HG03378 (cell line): Measurements from ENCODE around the gene TTC28.

ENCODE experiments used
- ATAC-seq: cut with Tn5 transposase; IDR thresholded peaks from one replicate; pipeline ENCODE4 v1.9.1; 2021; ENCODE audit warnings: mild to moderate bottlenecking, moderate library complexity; ENCODE audit not compliant: unreplicated experiment

Gene TTC28

DNA sequence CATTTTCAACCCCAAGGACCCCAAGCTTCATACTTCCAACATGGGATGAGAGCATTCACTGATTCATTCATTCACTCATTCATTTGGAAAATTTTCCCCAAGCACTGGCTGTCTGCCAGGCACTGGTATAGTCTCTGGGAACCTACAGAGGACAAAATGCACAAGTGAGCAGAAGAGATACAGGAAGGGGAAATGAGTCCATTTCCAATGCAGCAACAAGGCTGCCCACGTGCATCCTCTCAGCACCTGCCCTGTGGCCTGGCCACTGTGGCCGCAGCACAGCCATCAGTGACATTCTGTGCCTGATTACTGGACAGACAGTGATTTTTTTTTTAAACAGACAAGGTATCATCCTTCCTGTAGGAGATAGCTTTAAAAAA lies 664.6 kb downstream of the TTC28 start:
- no peak for ATAC-seq

DNA sequence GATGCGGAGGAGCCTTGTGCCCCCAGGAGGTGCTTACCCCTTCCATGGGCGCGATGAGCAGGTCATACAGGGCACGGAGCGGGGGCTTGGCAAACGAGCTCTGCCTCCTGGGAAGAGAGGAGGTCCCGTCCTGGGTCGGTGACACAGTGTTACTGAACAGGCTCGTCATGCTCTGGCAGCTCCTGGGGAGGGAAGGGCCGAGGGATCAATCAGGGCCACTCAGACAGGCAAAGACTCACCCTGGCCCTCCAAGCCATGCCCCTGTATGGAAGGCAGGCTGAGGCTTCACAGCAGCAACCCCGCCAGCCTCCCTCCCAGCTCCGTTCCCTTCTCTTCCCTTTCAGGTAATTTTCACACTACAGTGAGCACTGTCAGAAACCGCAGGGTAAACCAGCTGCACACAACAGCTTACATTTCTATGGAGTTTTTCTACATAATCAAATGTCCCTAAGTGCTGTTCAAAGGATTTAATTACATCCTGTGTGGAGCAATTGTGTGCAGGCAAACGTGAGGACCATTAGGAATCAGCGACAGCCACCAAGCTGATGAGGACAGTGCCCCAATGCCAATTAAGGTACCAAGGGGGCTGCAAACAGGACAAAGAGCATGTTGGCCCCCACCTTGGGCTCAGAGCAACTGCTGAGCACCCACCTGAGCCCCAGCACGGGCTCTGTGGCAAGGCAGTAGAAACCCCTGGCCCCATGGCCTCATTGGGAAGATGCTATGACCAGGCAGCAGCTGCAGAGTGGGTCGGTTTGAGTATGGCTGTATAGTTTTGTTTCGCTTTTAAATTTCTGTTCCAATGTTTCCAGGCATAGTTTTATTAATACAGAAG lies 665.2 kb downstream of the TTC28 start:
- ATAC-seq: no peak

DNA sequence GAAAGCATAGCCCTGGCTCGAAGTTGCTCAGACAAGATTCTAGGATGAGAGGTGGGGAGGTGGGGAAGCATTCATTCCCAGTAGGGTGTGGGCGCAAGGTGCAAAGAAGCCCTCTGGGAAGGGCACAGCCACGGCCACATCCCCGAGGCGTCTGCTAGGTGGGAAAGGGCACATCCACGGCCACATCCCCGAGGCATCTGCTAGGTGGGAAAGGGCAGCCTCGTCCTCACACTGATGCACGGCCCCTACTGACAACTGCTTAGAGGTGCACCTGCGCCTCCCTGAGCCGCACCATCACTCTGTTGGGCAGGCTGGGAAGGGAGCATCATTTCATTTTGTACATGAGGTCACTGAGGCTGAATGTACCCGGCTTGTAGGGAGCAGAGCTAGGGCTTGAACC lies 666.0 kb downstream of the TTC28 start:
- no peak for ATAC-seq

DNA sequence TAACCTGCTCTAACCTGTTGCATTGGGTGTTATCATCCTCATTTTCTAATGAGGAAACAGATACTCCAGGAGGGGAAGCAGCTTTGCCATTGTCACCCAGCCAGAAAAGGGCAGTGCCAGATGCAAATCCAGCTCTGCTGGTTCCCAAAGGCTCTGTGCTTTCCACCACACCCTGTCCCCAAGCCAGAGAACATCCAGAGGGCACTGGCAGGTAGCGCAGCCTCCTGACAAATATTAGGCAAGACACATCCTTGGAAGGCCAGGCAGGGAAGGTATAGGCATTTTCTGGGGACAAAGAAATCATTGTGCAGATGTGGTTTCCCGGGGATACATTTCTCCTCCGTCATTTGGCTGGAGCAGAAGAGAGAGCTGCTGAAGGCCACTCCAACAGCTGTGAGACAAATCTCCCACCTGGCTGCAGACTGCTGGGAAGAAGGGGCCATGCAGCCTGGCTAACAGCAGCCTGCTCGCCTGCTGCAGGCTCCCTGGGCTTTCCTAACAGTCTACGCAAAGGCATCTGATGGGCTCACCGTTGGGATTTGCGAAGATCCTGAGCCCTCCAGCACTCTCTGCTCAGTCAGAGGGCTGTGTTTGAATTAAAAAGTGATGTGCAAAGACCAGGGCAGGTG lies 666.7 kb downstream of the TTC28 start:
- no peak for ATAC-seq

DNA sequence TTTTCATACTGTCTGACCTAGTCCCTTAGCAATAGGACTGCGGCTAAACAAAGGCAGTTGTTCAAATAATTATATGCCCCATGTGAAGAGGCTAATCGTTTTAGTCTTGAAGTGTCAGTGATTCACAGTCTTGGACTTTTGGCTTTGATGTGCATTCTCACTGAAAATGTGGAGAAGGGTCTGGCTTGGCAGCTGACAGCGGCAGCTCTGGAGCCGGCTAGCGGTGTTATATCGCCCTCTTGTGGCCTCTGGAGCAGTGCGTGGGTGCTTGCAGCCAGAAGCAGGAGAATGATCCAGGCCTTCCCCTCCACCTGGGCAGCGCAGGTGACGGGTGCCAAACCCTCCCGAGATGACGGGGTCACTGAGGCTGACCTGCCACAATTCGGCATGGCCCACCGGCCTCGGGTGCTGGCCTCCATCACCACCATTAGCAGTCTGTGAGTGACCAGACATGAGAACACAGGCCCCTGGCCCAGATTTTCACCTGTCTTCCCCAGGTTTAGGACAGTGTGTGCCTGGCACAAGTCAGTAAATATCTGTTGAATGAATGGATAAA lies 670.3 kb downstream of the TTC28 start:
- ATAC-seq: no peak

DNA sequence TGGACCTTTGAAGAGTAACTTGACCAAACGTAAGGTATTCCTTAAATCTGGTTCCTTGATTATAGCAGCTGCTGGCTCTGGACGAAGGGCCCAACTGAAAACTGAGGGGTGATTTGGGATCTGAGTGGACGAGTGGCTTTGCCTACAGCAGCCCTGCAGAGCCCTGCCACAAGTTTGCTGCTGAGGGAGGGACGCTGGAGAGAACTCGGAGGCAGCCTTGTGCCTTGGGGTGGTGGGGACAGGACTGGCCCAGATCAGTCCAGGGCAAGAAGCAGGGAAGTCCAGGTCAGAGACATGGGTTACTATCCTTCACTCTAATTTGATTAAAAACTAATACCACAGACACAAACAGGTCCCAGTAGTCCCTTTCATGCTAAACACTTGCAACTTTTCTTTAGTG lies 671.0 kb downstream of the TTC28 start:
- no peak for ATAC-seq

- ATAC-seq: no peak
Measured at GRCh38 chr22:28008056-28008455, 671.6 kb downstream of the TTC28 start.

DNA sequence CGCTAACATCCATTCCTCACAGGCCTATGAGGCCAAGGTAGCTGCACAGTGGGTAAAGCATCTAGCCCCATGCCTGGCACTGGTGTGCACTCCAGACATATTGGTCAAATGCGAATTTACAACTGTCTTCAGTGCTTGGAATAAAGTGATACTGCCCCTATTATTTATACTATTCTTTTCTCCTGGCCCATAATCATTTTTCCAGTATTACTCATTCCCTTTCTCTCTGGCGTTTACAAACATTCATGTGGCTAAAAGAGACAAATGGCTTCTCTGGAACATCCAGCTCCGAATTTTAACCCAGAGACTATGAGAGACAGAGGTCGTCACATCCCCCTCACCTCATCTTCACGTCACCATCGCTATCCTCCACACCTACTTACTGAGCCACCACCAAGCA lies 673.4 kb downstream of the TTC28 start:
- ATAC-seq: no peak

- ATAC-seq: no peak
Measured at GRCh38 chr22:28005513-28005912, 674.1 kb downstream of the TTC28 start.

- no peak for ATAC-seq
Measured at GRCh38 chr22:28004021-28004420, 675.6 kb downstream of the TTC28 start.

GRCh38 chr22:28002863-28003565 lies 676.6 kb downstream of the TTC28 start:
- no peak for ATAC-seq

GRCh38 chr22:28002181-28002700 lies 677.4 kb downstream of the TTC28 start:
- no peak for ATAC-seq

- no peak for ATAC-seq
Measured at GRCh38 chr22:28001171-28001835, 678.3 kb downstream of the TTC28 start.

DNA sequence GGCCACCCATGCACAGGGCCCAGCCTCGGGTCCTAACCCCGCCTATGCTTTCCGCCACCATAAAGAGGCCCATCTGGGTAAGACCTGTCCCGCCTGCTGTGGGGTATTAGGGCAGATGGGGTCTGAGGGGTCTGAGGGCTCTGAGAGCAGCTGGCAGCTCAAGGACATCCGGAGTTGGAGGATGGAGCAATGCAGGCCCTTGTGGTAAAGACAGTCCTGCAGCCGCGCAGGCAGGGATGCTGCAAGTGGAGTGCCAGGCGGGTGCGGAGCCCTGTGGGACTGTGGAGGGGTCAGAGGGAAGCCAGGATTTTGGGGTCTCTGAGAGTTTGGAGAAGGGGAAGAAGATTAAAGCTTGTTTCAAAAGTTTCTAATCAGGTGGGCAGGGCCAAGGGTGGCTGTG lies 679.3 kb downstream of the TTC28 start:
- ATAC-seq: no peak

- ATAC-seq: no peak
Measured at GRCh38 chr22:27999876-28000275, 679.8 kb downstream of the TTC28 start.

- ATAC-seq: no peak
Measured at GRCh38 chr22:27998511-27999410, 680.9 kb downstream of the TTC28 start.

DNA sequence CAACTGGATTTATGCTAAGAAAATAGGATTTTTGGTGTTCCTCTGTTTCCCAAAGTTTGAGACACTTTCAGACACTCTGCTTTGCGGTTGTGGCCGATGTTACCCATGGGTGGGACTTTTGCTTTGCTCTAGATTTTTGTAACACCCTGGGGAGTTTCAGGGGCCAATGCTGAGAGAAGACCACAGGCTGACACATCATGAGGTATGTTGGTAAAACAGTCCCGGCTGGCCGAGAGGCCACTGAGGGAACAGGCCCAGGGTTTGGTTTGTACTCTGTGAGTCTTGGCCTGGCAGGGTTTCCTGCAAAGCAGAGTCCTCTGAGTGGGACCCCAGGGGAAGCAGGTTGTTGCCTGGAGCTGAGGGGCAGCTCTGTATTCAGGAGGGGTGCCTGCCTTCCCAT lies 682.1 kb downstream of the TTC28 start:
- no peak for ATAC-seq

DNA sequence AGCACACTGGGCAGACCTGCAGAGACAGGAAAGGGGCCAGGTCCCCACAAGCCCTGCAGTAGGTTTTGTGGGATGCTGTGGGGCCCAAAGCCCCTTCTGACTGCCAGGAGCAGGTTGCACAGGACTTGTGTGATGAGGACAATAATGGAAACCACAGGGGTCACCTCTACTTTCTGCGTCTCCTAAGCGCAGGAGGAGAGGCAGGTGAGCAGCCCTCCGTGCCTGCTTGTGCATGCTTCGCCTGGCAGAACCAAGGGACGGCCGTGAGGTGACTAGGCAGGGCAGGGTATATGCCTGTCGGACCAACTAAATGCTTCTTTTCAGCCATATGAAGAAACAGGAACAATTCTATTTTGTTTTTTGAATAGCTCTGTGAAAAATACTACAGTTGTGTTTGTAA lies 682.7 kb downstream of the TTC28 start:
- ATAC-seq: no peak

DNA sequence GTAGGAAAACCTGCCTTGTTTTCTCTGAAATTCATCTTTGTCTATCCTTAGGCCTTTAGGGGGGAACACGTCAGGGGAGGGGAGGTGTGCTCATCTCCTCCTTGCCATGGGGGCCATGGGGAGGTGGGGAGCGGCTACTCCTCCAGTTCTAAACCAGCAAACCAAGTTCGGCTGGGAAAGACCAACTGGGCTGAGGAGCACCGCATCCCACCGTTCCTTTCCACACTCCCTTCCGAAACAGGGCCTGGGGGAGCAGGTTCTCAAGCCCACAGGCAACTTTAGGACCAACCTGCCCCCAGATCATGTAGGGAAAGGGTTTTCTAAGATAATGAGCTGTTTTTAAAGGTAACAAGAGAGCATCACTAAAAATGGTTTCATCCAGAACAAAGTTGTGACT lies 683.1 kb downstream of the TTC28 start:
- ATAC-seq: no peak
